Fibroblast of mammary gland (primary cell): Measurements from ENCODE around the gene IL4I1.

ENCODE experiments used
- DNase-seq: peaks from one replicate; pipeline ENCODE4 v3.0.0-alpha.2; 2010; ENCODE audit warnings: low read depth
- H3K4me3 ChIP-seq: 2 replicates; pipeline ENCODE4 v1.5.1; 2011; ENCODE audit warnings: low read depth, mild to moderate bottlenecking, low read length, moderate library complexity; ENCODE audit not compliant: control insufficient read depth
- TF ChIP-seq, protein P1 (sequence below): conservative IDR thresholded peaks from 2 replicates; pipeline ENCODE4 v1.5.1; 2011; ENCODE audit warnings: low read depth, low read length, inconsistent platforms; ENCODE audit not compliant: control insufficient read depth, insufficient read depth

IL4I1 gene

DNA sequence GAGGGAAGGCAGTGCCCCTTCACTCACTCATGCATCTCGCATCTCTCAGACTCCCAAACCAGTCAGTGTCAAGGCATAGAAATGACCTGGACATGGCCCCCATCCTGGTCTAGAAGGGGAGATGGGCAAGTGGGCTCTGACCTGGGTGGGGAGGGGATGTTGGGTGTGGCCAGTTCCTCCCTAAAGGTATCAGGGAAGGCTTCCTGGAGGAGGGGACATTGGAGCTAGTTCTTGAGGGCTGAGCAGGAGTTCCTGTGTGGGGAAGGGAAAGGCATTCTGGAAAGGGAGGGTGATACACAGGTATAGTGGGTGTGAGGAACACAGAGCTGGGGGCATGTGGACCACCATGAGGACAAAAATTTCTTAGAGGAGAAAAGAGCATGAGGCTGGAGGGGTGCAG lies 4.0 kb downstream of the IL4I1 start:
- no peak for DNase-seq
- TF ChIP-seq, protein P1, sequence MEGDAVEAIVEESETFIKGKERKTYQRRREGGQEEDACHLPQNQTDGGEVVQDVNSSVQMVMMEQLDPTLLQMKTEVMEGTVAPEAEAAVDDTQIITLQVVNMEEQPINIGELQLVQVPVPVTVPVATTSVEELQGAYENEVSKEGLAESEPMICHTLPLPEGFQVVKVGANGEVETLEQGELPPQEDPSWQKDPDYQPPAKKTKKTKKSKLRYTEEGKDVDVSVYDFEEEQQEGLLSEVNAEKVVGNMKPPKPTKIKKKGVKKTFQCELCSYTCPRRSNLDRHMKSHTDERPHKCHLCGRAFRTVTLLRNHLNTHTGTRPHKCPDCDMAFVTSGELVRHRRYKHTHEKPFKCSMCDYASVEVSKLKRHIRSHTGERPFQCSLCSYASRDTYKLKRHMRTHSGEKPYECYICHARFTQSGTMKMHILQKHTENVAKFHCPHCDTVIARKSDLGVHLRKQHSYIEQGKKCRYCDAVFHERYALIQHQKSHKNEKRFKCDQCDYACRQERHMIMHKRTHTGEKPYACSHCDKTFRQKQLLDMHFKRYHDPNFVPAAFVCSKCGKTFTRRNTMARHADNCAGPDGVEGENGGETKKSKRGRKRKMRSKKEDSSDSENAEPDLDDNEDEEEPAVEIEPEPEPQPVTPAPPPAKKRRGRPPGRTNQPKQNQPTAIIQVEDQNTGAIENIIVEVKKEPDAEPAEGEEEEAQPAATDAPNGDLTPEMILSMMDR: no peak
- H3K4me3 ChIP-seq: no peak overlapping the region

DNA sequence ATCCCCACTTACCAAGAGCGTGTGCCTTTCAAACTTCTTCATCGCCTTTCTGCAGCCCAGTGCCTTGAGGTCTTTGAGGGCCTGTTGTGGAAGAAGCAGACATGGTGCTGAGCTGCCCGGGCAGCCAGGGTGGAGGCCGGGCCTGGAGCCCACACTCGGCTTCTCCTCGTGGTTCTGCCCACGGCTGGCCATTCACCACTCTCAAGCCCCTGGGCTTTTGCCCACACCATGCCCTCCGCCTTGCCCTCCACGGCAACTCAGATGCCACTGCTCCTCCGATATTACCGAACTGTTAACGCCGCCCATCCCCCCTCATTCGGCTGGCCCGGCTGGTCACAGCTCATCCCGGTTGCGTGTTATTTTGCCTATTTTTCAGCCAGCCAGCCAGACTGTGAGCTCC lies 5.3 kb downstream of the IL4I1 start:
- no peak overlapping the region for H3K4me3 ChIP-seq
- no peak for DNase-seq
- TF ChIP-seq, protein P1: no peak

DNA sequence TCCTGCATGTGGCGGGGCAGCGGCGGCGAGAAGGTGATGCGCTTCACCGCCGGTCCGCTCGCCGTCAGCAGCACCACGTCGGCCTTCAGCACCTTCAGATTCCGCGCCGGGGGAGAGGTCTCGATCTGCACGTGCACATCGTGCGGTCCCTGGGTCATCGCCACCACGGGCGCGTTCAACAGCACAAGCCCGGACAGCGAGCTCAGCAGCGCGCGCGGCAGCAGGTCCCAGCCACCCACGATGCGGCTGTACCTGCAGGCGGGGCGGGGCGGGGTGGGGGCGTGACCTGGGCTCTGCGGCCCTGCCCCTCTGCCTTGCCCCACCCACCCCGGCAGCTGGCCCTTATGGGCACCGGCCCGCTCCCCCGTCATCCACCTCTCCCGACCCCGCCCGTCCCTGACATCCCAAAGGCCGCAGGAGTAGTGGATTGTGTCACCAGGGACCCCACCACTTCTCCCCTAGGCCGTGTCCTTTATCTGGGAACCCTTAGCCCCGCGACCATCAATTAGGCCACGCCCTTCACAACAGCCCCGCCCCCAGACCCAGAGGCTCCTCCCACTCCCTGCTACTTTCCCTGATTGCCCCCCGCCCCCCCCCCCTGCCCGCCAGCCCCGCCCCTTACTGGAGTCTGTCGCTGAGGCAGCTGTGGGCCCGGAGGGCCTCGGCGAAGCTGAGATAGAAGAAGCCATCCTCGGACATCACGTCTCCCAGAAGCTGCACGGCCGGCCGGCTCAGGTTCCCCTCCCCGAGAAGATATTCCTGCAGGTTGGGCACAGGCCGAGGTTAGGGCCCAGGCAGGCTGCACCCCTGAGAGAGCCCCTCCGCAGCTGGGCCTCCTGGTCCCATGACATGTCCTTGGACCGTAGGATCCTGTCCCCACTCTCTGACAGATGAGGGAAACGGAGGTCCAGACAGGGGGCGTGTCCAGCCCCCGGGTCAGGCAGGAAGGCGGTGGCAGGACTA lies 6.1 kb downstream of the IL4I1 start:
- TF ChIP-seq, protein P1: no peak
- DNase-seq: no peak
- H3K4me3 ChIP-seq: no peak overlapping the region

DNA sequence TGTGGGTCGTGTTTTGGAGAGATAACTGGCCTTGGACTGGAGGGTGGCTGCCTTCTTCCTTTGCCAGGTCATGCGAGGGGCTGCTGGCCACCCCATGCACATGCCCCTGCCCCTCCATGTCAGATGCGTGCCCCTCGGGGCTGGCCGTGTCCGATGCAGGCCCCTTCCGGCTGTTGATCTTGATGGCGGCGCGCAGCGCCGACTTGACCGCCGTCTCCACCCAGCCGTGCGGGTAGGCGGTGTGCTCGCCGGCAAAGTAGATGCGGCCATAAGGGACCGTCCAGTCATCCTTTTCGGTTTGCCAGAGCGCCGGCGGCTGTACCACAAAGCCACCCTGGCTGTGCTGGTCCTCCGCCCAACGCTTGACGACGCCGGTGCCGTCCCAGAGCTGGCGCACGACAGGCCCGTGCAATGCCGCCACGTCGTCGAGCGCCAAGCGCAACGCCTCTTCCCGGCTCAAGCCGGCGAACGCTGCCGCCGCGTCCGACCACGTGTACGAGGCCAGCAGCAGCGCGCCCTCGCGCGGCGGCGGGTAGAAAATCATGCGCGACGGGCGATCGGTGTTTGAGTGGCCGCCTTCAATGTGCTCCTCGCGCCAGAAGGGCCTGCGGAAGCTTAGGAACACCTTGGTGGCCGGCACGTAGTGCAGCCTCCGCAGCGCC lies 6.9 kb downstream of the IL4I1 start:
- TF ChIP-seq, protein P1: peak; percentile 53
- no peak overlapping the region for H3K4me3 ChIP-seq
- DNase-seq: peak; percentile 74

DNA sequence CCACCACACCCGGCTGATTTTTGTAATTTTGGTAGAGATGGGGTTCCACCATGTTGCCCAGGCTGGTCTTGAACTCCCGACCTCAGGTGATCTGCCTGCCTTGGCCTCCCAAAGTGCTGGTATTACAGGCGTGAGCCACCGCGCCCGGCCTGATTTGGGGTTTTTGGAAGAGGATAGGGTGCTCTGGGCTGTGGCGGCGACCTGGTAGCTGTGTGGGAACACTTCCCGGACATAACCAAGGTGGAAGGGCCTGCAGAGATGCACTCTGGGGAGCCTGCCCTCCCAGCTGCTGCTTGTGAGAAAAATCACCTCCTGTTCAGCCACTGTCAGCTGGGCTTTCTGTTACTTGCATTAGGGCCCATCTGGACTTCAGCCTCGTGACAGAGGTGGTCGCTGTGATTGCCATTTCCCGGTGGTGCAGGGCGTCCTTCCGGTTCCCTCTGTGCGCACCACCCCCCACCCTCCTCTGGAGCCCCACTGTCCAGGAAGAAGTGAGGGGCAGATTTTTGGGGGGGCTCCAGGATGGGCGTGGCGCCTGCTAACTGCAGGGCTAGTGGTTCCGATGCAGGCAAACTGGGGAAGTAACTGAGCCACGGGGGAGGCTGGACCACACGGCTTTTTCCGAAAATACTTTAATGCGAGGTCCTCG lies 7.5 kb downstream of the IL4I1 start:
- no peak for DNase-seq
- H3K4me3 ChIP-seq: no peak overlapping the region
- TF ChIP-seq, protein P1: no peak

DNA sequence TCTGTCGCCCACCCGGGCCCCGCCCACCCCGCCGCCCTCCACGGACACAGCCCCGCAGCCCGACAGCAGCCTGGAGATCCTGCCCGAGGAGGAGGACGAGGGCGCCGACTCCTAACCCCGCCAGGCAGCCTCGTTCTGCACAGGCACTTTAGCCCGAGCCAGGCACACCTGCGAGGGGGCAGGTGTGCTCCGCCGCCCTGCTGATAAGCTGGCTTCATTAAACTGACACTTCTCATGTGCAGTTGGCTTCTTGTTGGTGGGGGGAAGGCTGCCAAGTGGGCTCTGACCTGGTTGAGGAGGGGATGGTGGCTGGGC lies 8.2 kb downstream of the IL4I1 start:
- no peak for DNase-seq
- TF ChIP-seq, protein P1: no peak

More for the DNA sequence above, 8.2 kb downstream of the IL4I1 start:
- H3K4me3 ChIP-seq: no peak overlapping the region
